GM19395 (cell line): ENCODE measurements around the gene TRPM4.
"Not testable (repeated sequence)": the region's sequence is repeated elsewhere in the genome, so short reads cannot be mapped to it uniquely, and the experiment has no call there.

ENCODE experiments used
- ATAC-seq: cut with Tn5 transposase; IDR thresholded peaks from one replicate; pipeline ENCODE4 v1.9.1; 2021; ENCODE audit warnings: mild to moderate bottlenecking, moderate library complexity; ENCODE audit not compliant: unreplicated experiment

The TRPM4 gene

DNA sequence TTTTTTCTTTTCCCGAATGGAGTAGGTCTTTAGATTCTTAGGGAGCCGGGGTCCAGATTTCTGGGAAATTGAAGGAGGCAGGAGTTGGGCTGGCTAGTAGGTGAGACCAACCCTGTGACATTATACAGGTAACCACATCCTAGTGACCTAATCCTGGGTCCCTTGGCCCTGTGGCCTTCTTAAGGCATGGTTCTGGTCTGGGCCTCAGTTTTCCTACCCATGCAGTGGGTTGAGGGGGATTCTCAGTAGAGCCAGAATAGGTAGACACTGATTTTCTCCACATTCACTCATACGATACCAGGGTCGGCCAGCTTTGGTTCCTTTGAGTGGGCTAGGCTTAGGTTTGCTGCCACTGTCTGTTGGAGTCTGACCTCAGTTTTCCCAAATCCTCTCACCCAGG is 31.0 kb upstream of the TRPM4 start:
- no peak for ATAC-seq

DNA sequence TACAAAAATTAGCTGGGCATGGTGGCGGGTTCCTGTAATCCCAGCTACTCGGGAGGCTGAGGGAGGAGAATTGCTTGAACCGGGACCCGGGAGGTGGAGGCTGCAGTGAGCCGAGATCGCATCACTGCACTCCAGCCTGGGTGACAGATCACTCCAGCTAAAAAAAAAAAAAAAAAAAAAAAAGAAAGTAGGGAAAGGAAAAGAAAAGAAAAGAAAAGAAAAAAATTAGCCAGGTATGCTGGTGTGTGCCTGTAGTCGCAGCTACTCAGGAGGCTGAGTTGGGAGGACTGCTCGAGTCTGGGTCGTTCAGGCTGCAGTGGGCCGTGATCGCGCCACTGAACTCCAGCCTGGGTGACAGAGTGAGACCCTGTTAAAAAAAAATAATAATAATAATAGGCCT is 30.4 kb upstream of the TRPM4 start:
- ATAC-seq, result not testable (repeated sequence)

DNA sequence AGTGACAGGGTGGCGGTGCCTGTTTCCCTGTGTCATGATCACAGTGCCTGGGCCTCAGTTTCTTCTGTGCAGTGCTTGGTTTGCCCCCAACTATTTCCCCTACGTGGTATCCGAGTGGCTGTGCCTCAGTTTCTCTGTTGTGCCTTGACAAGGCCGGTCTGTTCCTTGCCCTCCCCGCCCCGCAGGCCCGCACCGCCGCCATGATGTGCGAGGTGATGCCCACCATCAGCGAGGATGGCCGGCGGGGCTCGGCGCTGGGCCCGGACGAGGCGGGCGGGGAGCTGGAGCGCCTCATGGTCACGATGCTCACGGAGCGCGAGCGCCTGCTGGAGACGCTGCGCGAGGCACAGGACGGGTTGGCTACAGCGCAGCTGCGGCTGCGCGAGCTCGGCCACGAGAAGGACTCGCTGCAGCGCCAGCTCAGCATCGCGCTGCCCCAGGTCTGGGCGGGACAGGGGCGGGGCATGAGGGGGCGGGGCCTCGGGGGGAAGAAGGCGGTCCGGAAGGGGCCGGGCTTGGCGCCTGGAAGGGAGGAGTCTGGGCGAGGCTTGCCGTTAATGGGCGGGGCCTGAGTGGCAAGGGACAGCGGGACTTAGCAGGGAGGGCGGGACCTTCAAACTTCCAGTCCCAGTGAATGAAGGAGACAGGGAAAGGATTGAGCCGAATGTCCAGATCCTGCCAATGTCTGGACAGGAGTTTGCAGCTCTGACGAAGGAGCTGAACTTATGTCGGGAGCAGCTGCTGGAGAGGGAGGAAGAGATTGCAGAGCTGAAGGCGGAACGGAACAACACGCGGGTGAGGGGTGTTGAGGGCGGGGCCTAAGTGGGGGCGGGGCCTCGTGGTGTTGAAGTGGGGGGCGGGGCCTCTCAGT is 29.7 kb upstream of the TRPM4 start:
- peak; percentile 90 for ATAC-seq

DNA sequence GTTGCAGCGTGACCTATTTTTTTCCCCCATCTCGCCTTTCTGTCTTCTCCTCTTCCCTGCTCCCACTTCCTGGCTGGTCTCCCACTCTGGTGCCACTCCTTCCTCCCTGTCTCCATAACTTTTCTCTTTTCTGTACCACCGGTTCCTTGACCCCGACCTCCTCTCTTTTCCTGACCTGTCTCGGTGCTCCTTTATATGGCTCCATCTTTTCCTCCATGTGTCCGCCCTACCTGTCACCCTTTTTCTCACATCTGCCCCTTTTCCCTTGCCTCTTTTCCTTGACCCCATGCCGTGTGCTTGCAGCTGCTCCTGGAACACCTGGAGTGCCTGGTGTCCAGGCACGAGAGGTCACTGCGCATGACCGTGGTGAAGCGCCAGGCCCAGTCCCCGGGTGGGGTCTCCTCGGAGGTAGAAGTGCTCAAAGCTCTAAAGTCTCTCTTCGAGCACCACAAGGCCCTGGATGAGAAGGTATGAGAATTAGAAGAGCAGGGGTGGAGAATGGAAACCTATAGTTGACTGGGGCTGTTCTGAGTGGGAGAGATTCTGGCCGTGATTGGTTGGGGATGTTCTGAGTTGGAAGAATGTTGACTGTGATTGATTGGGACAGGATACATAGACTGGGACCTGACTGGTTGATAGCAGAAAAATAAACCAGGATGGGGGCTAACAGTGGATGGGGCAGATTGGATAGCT is 28.9 kb upstream of the TRPM4 start:
- no peak for ATAC-seq

DNA sequence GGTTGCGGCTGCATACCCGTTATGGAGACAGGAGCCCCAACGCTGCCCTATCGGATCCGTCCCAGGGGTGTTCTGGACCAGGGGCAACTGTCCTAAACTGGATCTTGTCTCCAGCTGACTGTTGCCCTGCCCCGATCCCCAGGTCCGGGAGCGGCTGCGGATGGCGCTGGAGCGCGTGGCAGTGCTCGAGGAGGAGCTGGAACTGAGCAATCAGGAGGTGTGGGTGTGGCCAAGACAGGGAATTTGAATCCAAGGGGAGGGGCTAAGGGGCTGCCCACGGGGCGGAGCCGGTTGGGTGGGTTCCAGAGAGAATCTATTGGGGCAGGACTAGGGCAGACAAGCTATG is 28.4 kb upstream of the TRPM4 start:
- no peak for ATAC-seq

DNA sequence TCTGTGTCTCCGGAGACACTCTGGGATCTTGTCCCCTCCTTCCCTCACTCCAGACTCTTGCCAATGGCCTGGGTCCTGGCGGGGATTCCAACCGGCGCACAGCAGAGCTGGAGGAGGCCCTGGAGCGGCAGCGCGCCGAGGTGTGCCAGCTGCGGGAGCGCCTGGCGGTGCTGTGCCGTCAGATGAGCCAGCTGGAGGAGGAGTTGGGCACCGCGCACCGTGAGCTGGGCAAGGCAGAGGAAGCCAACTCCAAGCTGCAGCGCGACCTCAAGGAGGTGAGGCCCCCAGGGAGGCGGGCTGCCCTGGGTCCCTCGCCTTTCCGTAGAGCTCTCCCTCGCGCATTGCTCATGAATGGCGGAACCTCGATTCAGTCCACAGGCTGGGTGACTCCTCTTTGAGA is 27.3 kb upstream of the TRPM4 start:
- ATAC-seq, result no peak

DNA sequence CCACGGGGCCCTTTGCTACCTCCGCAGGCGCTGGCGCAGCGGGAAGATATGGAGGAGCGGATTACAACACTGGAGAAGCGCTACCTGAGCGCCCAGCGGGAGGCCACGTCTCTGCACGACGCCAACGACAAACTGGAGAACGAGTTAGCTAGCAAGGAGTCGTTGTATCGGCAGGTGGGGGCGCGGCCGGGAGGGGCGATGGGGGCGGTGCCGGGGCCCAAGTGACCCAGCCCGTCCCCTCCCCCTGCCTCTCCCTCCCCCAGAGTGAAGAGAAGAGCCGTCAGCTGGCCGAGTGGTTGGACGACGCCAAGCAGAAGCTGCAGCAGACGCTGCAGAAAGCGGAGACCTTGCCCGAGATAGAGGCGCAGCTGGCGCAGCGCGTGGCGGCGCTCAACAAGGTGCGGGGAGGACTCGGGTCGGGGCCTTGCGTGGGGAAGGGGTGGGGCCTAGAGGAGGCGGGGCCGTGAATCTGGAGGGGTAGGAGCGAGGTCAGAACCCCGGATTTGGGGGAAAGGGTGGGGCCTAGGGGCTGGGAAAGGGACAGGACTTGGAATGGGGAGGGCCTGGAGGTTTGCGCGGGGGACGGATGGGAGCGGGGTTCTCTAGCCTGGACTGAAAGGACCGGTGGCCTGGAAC is 24.5 kb upstream of the TRPM4 start:
- ATAC-seq, result no peak

DNA sequence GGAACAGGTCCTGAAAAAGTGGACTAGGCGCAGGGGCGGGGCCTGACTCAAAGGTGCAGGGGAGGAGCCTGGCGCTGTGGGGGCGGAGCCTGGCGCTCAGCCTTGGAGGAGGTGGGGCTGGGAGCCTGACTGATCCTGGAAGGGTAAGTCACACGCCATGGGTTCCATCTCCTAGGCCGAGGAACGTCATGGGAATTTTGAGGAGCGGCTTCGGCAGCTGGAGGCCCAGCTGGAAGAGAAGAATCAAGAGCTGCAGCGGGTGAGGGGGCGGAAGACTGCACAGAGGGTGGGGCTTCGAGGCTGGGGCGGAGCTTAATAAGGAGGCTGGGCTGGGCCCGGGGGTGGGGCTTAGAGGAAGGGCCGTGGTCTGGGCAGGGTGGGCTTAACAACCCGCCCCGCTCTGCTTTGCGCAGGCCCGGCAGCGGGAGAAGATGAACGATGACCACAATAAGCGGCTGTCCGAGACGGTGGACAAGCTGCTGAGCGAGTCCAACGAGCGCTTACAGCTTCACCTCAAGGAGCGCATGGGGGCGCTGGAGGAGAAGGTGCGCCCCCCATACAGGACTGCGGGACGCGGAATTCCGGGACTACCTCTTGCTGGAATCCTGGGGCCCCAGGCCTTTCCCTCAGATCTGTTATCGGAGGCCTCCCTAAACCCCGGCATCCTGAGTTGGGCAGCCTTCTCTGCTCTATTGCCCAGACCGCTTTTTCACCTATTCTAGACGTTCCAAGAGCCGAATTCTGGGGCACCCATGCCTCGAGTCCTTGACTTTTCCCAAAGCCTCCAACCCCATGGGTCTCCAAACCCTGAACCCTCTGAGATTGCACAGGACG is 23.8 kb upstream of the TRPM4 start:
- ATAC-seq, result no peak

DNA sequence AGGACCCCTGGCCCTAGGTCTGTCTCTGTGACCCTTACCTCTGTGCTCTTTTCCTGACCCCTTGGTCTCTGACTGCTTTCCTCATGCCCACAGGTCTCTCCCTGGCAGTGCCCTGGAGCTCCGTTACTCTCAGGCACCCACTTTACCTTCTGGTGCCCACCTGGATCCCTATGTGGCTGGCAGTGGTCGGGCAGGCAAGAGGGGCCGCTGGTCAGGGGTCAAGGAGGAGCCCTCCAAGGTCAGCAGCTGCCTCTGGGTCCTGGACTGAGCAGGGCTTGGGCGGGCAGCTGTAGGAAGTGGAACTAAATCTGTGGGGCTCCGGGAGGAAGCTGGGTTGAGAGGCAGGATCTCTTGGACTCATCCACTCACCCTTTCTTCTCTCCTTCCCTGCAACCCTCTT is 21.9 kb upstream of the TRPM4 start:
- ATAC-seq, result no peak

DNA sequence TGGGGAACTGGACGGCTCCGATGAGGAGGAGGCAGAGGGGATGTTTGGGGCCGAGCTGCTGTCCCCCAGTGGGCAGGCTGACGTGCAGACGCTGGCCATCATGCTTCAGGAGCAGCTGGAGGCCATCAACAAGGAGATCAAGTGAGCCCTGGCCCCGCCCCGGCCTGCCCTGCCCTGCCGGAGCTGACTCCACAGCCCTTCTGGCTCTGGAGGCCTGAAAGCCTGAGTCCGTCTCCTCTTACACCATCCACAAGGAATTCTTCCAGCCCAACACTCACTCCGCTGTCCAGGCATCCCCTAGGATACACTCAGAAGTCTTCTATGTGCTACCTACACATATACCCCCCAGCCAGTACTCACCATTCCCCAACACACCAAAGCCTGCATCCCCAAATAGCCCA is 20.8 kb upstream of the TRPM4 start:
- no peak for ATAC-seq

DNA sequence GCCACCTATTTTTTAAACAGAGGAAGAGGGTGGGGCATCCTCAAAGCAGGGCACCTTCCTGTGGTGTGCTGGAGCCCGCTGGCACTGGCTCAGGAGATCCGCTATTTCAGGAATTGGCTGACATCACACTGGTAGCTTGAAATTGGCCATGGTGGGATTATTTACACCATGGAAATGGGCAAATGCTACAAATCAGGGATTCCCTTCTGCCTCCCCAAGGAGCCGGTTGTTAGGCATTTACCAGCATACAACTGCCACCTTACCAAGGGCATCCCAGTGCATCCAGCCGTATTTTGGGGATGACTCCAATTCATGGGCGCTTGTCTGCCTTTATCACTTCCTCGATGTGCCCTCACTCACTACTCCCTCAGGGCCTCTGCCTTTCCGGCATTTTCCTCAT is 16.6 kb upstream of the TRPM4 start:
- no peak for ATAC-seq

DNA sequence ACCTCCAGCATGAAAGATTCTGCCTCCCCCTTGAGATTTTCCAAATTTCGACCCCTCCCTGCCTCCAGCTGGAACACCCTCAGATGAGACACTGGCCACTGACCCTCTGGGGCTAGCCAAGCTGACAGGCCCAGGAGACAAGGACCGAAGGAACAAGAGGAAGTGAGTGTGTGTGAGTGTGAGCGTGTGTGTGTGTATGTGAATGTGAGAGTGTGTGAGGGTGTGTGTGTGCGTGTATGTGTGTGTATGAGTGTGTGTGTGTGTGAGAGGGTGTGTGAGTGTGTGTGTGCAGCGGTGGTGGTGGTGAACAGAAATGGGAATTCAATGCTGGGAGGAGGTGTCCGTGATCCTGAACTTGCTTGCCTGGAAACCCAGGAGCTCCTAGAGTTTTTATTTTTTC is 16.2 kb upstream of the TRPM4 start:
- no peak for ATAC-seq

DNA sequence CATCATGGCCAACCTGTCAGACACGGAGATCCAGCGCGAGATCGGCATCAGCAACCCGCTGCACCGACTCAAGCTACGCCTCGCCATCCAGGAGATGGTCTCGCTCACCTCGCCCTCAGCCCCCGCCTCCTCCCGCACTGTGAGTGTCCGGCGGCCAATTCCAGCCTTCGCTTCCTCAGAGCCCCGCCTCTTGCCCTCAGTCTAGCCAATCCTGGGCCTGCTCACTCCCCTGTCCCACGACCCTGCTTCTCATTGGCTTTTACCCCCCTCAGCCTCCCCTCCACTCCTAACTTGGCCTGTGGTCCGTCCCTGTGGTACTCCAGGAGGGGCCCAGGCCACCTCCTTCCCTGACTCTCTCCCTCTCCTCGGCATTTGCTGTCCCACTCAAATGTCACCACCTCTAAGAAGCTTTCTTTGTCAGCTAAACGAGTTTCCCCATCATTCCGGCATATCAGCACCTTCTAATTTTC is 14.7 kb upstream of the TRPM4 start:
- no peak for ATAC-seq

DNA sequence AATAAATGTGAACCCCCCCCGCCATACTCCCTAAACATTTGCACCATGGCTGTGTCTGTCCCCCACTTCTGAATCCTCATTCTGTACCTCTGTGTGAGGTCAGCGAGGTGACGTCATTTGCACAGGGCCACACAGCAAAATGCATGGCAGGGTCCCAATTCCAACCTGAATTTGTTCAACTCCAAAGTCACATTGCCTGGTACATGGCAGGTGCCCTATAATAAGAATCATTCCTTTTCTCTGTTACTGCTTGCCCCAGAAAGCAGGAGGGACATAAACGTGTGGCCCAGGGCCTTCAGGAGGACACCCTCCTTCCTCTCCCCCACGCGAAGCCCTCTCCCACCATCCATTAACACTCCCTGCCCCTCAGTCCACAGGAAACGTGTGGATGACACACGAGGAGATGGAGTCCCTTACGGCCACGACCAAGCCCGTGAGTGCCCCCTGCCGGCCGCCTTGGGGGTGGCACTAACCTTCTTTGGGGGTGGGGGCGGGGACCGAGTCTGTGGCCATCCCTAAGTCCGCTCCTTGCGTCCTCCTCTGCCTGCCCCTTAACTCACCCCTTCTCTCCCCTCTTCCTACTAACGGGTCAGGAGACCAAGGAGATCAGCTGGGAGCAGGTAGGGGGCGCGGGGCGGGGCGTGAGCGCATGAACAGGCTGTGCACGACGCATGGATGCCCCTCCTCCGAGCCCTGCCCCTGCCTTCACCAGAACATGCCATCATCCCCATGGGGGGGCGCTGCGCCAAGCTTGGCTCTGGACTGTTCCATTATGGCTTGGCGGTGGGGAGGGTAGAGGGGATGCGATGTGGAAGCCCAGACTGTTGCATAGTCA is 11.8 kb upstream of the TRPM4 start:
- no peak for ATAC-seq

DNA sequence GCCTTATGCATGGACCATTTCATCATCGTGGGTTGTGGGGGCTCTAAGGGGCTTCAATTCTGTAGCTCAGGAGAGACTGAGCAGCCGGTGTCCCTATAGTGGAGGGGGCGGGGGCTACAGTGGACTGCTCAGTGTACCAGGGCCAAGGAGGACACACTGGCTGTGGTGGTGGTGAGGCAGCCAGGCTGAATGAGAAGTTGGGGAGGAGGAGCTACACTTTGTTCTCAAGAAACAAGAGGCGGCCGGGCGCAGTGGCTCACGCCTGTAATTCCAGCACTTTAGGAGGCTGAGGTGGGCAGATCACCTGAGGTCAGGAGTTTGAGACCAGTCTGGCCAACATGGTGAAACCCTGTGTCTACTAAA is 11.2 kb upstream of the TRPM4 start:
- not testable (repeated sequence) for ATAC-seq

DNA sequence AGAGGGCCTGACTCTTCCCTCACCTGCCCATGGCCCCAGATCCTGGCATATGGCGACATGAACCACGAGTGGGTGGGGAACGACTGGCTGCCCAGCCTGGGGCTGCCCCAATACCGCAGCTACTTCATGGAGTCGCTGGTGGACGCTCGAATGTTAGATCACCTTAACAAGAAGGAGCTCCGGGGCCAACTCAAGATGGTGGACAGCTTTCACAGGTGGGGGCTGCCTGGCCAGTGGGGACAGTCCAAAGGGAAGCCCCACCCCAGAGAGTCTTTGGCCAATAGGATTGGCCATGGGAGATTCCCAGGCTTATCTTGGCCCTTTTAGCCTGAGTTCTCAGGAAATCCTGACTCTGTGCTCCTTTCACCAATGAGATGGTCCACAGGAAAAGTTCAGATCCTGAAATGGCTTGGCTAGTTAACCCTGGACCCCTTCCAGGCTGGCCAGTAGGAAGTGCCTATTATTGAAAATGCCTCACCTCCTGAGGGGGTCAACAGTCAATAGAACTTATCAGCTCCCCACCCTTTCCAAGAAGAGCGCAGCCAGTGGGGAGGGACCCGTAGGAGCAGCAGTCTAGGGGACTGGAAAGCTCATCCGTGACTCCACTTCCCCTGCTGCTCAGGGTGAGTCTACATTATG is 9.4 kb upstream of the TRPM4 start:
- ATAC-seq, result no peak

DNA sequence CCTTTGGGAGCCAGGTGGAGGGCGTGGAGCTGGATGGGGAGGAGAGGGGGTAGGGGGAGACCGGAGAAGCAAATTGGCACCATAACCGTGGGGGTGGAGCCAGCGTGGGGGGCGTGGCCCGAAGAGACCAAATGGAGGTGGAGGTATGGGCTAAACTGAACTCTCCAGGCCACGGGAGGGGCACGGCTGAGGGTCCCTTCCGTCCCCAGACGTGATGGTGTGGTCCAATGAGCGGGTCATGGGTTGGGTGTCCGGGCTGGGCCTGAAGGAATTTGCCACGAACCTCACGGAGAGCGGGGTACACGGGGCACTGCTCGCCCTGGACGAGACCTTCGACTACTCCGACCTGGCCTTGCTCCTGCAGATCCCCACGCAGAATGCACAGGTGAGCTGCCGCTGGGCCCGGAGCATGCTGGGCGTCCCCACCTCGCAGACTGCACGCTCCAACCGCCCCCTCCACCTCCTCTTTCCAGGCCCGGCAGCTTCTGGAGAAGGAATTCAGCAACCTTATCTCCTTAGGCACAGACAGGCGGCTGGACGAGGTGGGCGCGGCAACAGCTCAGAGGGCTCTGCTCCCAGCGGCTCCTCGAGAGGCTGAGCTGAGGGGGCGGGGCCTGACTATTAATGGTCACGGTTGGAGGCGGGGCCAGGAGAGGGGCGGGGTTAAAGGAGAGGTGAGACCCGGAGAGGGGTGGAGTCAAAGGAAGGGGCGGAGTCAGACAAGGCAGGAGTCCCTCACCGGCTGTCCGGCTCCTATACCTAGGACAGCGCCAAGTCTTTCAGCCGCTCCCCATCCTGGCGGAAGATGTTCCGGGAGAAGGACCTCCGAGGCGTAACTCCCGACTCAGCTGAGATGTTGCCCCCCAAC is 8.6 kb upstream of the TRPM4 start:
- ATAC-seq, result no peak

DNA sequence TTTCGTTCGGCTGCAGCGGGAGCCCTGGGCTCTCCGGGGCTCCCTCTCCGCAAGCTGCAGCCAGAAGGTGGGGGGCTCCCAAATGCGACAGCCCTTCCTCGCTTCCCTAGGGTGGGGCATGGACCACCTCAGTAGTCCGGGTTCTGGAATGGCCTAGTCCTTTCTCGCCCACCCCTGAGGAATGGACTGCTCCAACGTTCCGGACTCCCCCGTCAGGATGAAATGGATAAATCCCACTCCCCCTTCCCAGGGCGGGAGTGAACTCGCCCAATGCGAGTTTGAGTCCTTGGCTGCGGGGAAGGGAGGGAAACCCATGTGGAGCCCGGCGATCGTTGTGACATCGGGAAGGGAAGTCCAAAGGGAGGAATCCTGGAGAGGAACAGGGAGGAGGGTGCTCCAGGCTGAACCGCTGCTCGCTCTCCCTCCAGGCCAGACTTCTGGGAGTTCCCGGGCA is 7.9 kb upstream of the TRPM4 start:
- no peak for ATAC-seq
